Uterine smooth muscle cell (primary cell): ENCODE results near the gene CDHR1. TPM values are rescaled to one million over a fixed set of nuclear protein-coding genes. Genes with fewer than 3 reads are reported as not detected.

Experiments used
- total RNA-seq: library from RNA; depleted of rRNA; stranded (reverse); fragments of >200 nt; gene quantifications from 2 replicates; pipeline ENCODE4 v1.2.3, GENCODE V29; 2014

Gene CDHR1
- 0.12 TPM in 1 of 2 replicates, not detected in the other for total RNA-seq

DNA sequence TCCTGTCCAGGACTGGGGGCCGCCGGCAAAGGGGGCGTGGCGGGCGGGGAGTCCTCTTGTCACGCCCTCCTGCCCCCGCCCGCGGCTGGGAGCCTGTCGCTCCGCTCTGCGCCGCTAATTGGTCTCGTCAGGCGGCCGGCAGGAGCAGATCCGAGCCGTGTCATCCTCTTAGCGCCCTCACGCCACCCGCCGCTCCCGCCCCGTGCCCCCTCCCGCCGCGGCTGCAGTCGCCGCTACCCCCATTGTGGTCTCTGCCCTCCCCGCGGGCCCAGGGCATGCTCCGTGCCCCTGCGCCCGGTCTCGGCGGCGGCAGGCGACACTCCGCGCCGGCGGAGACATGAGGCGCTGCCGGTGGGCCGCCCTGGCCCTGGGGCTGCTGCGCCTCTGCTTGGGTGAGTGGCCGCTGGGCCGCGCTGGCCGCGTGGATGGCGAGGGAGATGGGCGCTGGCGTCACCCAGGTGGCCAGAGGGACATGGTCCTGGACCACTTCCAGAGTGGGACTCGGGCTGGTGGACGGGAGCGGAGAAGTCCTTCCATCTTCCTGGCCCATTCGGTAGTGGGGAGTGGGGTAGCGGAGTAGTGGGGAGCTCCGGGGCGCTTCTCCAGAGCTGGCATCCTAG is at the start of gene CDHR1:
TSS of gene CDHR1 (plus strand) at position 114 of the 620 bp plus-strand sequence. CDS start at position 338, 224 bp downstream.

DNA sequence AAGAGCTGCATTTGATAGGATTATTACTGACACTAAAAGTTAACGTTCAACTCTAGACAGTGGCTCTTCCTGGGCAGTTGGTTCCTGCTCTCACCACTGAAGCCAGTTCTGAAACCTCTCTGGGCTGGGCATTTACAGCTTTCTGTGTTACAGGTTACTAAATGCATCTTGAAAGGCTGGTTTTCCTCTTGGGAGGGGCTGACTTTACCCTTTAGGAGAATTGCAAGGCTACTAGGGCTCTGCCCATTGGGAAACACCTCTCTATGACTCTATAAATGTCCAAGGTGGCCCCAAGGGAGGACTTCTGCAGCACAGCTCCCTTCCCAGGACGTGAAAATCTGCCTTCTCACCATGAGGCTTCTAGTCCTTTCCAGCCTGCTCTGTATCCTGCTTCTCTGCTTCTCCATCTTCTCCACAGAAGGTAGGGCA is 20.8 kb upstream of the CDHR1 start, which contains the start of gene GPR15LG:
TSS of gene GPR15LG (plus strand) at position 301 of the 429 bp plus-strand sequence. CDS start at position 352, 51 bp downstream.

DNA sequence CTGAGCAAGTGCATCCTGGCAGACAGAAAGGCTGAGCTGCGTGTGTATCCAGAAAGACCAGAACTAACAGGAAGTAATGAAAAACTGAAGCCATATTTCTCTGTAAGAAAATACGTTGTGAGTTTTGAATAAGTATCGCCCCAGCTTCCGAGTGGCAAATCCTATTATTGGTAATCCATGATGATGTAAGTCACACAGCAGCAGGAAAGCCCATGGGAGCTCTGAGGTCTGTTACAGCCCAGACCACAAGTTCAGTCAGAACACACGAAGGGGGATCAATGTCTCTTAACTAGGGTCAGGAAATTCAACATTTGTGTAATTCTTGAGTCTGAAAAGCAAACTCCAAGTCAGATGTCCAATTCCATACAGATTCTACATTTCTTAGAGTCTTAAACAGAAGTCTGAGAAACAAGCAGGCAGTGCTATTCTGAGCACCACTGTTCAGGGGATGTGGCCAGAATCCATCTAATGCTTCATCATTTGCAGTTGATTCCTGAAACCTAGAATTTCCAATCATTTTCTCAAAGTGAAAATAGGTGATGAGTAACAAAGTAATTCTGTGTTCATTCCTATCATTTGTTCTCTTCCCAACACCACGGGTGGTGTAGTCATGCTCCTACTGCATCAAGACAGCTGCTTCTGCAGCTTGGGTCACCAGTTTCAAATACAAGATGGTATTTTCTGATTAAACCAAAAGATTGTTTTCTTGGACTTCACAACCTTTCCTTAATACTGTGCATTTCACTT is 31.3 kb downstream of the CDHR1 start, which contains the start of gene LRIT2:
TSS of gene LRIT2 (minus strand) at position 118 of the 747 bp plus-strand sequence. CDS start at position 94, 24 bp downstream.

DNA sequence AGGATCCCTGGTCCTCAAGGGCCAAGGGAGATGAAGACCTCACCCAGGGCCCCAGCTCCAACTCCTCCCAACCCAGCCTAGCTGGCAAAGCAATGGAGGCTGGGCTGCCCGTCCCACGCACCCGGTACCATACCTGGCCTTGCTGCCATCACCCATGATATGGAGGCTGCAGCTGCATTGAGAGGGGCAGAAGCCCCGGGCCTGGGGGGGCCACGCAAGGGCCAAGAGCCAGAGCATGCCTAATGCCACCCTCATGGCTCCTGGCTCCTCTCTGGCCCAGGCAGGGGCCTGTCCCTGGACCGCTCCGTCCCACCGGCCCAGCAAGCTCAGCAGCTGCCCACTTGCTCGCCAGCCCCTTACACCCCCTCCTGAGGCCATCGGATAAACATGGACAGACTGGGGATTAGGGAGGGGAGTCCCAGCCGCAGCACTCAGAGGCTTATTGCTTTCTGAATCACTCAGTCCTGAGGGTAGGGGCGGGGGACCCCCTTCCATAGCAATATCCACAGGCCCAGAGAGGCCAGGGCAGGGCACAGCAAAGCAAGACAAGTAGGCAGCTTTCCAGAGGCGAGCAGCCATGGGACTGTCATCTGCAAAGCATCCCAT is 47.0 kb downstream of the CDHR1 start, which contains the start of gene LRIT1:
TSS of gene LRIT1 (minus strand) at position 362 of the 606 bp plus-strand sequence. CDS start at position 255, 107 bp downstream.

DNA sequence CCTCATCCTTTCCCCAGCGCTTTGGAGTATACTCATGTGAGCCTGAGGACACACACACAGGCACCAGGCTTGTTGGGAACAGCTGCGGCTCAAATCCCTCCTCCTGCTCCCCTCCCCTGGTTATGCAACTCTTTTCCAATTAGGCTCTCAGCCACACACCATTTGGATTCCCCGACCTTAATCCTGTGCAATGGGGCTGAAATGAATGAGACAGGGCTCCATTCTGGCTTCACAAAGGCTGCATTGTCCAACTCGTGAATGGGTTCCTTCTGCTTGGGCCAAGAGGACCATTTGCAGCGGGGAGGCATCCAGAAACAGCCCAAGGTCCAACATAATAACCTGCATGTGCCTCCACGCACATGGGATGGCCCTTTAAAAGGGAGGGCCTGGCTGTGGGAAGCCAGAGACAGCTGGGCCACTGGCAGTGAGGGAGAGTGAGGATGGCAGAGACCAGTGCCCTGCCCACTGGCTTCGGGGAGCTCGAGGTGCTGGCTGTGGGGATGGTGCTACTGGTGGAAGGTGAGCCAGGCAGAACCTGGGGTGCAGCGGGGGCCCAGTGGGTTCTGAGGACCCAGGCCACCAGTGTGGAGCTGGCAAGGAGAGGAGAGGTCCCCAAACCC is 50.4 kb downstream of the CDHR1 start, which contains the start of gene RGR:
TSS of gene RGR (plus strand) at position 403 of the 620 bp plus-strand sequence. CDS start at position 441, 38 bp downstream.

Other genes starting within 250 kb of the CDHR1 start
- 230 and 234 TPM in 2 replicates for gene GHITM, start 55.0 kb upstream of the CDHR1 start, total RNA-seq
- not detected in 2 replicates for gene GPR15LG, start 20.7 kb upstream of the CDHR1 start, total RNA-seq
- gene LRIT2, start 31.0 kb downstream of the CDHR1 start, total RNA-seq: not detected in 2 replicates
- not detected in 2 replicates for gene LRIT1, start 47.0 kb downstream of the CDHR1 start, total RNA-seq
- not detected in 2 replicates for gene RGR, start 50.5 kb downstream of the CDHR1 start, total RNA-seq
- gene CCSER2, start 134.1 kb downstream of the CDHR1 start, total RNA-seq: 36.0 and 36.9 TPM in 2 replicates